Ishikawa (cell line): ENCODE results near the gene EBNA1BP2.

Source experiments
- CEBPB ChIP-seq: IDR thresholded peaks from 2 replicates; pipeline ENCODE4 v1.6.1; 2012
- CREB1 ChIP-seq: IDR thresholded peaks from 2 replicates; pipeline ENCODE4 v1.6.1; 2012; ENCODE audit warnings: low read depth
- EGR1 ChIP-seq: IDR thresholded peaks from 2 replicates; pipeline ENCODE4 v1.6.1; 2012
- EP300 ChIP-seq: IDR thresholded peaks from 2 replicates; pipeline ENCODE4 v1.6.1; 2012; ENCODE audit warnings: borderline replicate concordance
- FOXM1 ChIP-seq: IDR thresholded peaks from 2 replicates; pipeline ENCODE4 v1.6.1; 2012; ENCODE audit warnings: low read depth, borderline replicate concordance
- NFIC ChIP-seq: IDR thresholded peaks from 2 replicates; pipeline ENCODE4 v1.6.1; 2012
- RAD21 ChIP-seq: IDR thresholded peaks from 2 replicates; pipeline ENCODE4 v1.6.1; 2012; ENCODE audit warnings: low read depth
- REST ChIP-seq: IDR thresholded peaks from 2 replicates; pipeline ENCODE4 v1.6.1; 2012; ENCODE audit warnings: low read depth, mild to moderate bottlenecking
- TAF1 ChIP-seq: IDR thresholded peaks from 2 replicates; pipeline ENCODE4 v1.6.1; 2012; ENCODE audit warnings: low read depth, mild to moderate bottlenecking
- TCF12 ChIP-seq: IDR thresholded peaks from 2 replicates; pipeline ENCODE4 v1.6.1; 2012; ENCODE audit warnings: low read depth
- TEAD4 ChIP-seq: IDR thresholded peaks from 2 replicates; pipeline ENCODE4 v1.6.1; 2012
- USF1 ChIP-seq: IDR thresholded peaks from 2 replicates; pipeline ENCODE4 v1.6.1; 2012
- YY1 ChIP-seq: IDR thresholded peaks from 2 replicates; pipeline ENCODE4 v1.6.1; 2012; ENCODE audit warnings: low read depth
- ZBTB7A ChIP-seq: IDR thresholded peaks from 2 replicates; pipeline ENCODE4 v1.6.1; 2012; ENCODE audit warnings: low read depth
- TF ChIP-seq, protein P1 (sequence below): IDR thresholded peaks from 2 replicates; pipeline ENCODE4 v1.6.1; 2012

Gene EBNA1BP2

DNA sequence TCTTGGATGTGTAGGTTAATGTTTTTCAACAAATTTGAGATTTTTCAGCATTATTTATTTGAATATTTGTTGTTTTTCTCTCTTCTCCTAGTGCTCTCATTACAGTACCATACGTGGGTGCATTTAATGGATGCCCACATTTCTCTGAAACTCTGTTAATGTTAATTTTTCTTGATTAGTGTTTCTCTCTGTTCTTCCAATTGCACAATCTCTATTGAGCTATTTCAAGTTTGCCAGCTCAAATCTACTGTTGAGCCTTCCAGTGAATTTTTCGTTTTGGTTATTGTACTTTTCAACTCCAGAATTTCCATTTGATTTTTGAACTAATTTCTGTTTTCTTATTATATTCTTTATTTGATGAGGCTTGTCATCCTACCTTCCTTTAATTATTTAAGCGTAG lies 31.8 kb upstream of the EBNA1BP2 start:
- TF ChIP-seq RAD21 (no peak), TEAD4 (no peak), CEBPB (no peak), EP300 (no peak), REST (no peak), CREB1 (no peak), YY1 (no peak)
- TF ChIP-seq, protein P1, sequence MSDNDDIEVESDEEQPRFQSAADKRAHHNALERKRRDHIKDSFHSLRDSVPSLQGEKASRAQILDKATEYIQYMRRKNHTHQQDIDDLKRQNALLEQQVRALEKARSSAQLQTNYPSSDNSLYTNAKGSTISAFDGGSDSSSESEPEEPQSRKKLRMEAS = no peak

GRCh38 chr1:43199093-43199726 lies 27.1 kb upstream of the EBNA1BP2 start:
- TF ChIP-seq ZBTB7A = no peak
- no peak for TF ChIP-seq CREB1
- TF ChIP-seq EP300 = no peak

- TF ChIP-seq YY1 = no peak
- 0 out of 2 replicates have a peak, but pooled peaks have one; percentile 4 for TF ChIP-seq RAD21
- TF ChIP-seq EGR1 = no peak
These were observed 25.4 kb upstream of the EBNA1BP2 start for GRCh38 chr1:43197343-43198127.

DNA sequence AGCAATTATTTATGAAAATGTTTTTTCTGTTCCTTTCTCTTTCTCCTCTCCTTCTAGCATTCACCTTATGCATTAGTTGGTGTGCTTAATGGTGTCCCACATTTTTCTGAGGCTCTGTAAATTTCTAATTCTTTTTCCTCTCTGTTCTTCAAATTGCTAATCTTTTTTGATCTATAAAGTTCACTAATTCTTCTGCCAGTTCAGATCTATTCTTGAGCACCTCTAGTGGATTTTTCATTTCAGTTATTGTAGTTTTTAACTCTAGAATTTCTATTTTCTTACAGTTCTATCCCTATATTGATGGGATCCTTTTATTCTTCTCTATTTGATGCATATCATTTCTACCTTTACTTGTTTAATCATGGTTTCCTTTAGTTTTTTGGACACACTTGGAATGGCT lies 22.4 kb upstream of the EBNA1BP2 start:
- TF ChIP-seq EGR1 (no peak), CREB1 (no peak), TEAD4 (no peak), YY1 (no peak), EP300 (no peak), ZBTB7A (no peak), FOXM1 (no peak), USF1 (no peak), TCF12 (no peak), RAD21 (no peak), TAF1 (no peak), NFIC (no peak), REST (no peak), CEBPB (no peak)
- TF ChIP-seq, protein P1 = no peak

DNA sequence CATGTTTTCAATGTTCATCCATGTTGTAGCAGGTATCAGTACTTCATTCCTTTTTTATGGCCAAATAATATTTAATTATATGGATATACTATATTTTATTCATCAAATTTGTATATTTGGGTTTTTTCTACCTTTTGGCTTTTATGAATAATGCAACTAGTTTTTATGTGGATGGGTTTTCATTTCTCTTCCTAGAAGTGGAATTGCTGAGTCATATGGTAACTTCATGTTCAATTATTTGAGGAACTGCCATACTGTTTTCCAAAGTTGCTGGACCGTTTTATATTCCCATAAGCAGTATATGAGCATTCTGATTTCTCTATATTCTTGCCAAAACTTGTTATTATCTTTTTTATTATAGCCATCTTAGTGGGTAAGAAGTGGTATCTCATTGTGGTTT lies 16.0 kb upstream of the EBNA1BP2 start:
- no peak for TF ChIP-seq RAD21
- TF ChIP-seq REST = no peak
- TF ChIP-seq NFIC = no peak
- no peak for TF ChIP-seq EGR1
- TF ChIP-seq YY1 = no peak
- no peak for TF ChIP-seq ZBTB7A
- TF ChIP-seq, protein P1 = no peak
- no peak for TF ChIP-seq CREB1
- no peak for TF ChIP-seq FOXM1
- no peak for TF ChIP-seq CEBPB
- no peak for TF ChIP-seq TAF1
- TF ChIP-seq EP300 = no peak
- TF ChIP-seq TEAD4 = no peak
- no peak for TF ChIP-seq USF1
- TF ChIP-seq TCF12 = no peak
